ENCODE data around the gene CRABP2. TPM values are rescaled to one million over a fixed set of nuclear protein-coding genes. Genes with fewer than 3 reads are reported as not detected.
A peak's percentile ranks its signal among the peaks of the same experiment; 100 is the strongest.

CRABP2 gene
- total and polyA plus RNA-seq, 11 donors: 0.46 to 11.4 (median 1.4) TPM; not detected in 3

DNA sequence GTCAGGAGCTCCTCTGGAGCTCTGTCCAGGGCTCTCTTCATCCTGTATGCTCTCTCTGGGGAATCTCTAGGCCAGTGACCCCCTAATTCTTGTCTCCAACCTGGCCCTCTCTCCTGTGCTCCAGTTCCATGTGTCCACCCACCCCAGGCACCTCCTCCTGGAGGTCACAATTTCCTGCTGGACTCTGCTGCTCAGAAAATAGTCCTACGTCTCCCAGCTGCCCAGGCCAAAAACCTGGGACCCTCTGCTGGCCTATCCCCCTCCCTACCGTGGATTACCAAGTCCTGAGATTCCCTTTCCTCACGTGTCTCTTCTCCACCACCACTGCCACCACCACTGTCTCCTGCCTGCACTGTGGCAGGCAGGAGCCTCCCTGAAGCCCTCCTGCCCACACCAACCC, 39.8 kb downstream of the CRABP2 start:
- peak overlapping the region in 1 of 12 donors; percentile 16 for H3K4me3 ChIP-seq
- no peak for ATAC-seq
- WGBS, 4 donors: 4 to 29% (median 11%) methylated on average over 3 of the region's 3 CpGs
- DNase-seq: no peak
- peaks cover 0 to 6% (median 0%) of the 10 kb centered on the region in 9 donors for H3K36me3 ChIP-seq
- peak overlapping the region; percentile 53 to 99 (median 96) for H3K27ac ChIP-seq
- TF ChIP-seq, protein P1, sequence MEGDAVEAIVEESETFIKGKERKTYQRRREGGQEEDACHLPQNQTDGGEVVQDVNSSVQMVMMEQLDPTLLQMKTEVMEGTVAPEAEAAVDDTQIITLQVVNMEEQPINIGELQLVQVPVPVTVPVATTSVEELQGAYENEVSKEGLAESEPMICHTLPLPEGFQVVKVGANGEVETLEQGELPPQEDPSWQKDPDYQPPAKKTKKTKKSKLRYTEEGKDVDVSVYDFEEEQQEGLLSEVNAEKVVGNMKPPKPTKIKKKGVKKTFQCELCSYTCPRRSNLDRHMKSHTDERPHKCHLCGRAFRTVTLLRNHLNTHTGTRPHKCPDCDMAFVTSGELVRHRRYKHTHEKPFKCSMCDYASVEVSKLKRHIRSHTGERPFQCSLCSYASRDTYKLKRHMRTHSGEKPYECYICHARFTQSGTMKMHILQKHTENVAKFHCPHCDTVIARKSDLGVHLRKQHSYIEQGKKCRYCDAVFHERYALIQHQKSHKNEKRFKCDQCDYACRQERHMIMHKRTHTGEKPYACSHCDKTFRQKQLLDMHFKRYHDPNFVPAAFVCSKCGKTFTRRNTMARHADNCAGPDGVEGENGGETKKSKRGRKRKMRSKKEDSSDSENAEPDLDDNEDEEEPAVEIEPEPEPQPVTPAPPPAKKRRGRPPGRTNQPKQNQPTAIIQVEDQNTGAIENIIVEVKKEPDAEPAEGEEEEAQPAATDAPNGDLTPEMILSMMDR (IDR thresholded peaks at IDR 0.05): no peak
- no peak for TF ChIP-seq POLR2A (IDR thresholded peaks at IDR 0.05)
- H3K4me1 ChIP-seq: peaks cover 60 to 100% (median 97%) of the 10 kb centered on the region in 12 donors
- no peaks in the 10 kb centered on the region for H3K9me3 ChIP-seq
- no peaks in the 10 kb centered on the region for H3K27me3 ChIP-seq
- intact Hi-C loops (cut with DNase I): loop anchor here in 5 of 10 donors (1.0 to 10.0 kb wide), 4 partner anchors 10 to 551 kb away; partner anchors contain the start of genes MEF2D (in 3 of the 5) and LMNA (in 1 of the 5)

GRCh38 chr1:156664767-156665411, 40.5 kb downstream of the CRABP2 start:
- no peaks in the 10 kb centered on the region for H3K9me3 ChIP-seq
- peaks cover 56 to 99% (median 95%) of the 10 kb centered on the region in 12 donors for H3K4me1 ChIP-seq
- H3K4me3 ChIP-seq: peak overlapping the region in 4 of 12 donors; percentile 3 to 37 (median 20)
- ATAC-seq (peak; percentile 51 to 68 (median 56)), DNase-seq (peak; percentile 82 to 91 (median 88))
- H3K27ac ChIP-seq: peak overlapping the region; percentile 53 to 99 (median 96)
- no peaks in the 10 kb centered on the region for H3K27me3 ChIP-seq
- TF ChIP-seq POLR2A (IDR thresholded peaks at IDR 0.05): peak in 1 of 2 donors; percentile 41
- TF ChIP-seq, protein P1 (IDR thresholded peaks at IDR 0.05): no peak
- H3K36me3 ChIP-seq: no peaks in the 10 kb centered on the region
- intact Hi-C loops (cut with DNase I): loop anchor here in 5 of 10 donors (1.0 to 10.0 kb wide), 5 partner anchors 10 to 550 kb away; partner anchors contain the start of genes MEF2D (in 4 of the 5) and LMNA (in 1 of the 5)
- WGBS, 4 donors: 7 to 11% (median 9%) methylated on average over 11 to 16 of the region's 16 CpGs

GRCh38 chr1:156664046-156664766, 41.2 kb downstream of the CRABP2 start:
- Histone ChIP-seq H3K9me3 (no peaks in the 10 kb centered on the region), H3K4me1 (peaks cover 53 to 99% (median 95%) of the 10 kb centered on the region in 12 donors), H3K27ac (peak overlapping the region; percentile 53 to 99 (median 96)), H3K36me3 (no peaks in the 10 kb centered on the region), H3K27me3 (no peaks in the 10 kb centered on the region), H3K4me3 (peak overlapping the region in 3 of 12 donors; percentile 17 to 37 (median 24))
- peak in 1 of 5 donors; percentile 56 for DNase-seq
- TF ChIP-seq POLR2A (IDR thresholded peaks at IDR 0.05): no peak
- TF ChIP-seq, protein P1 (IDR thresholded peaks at IDR 0.05): no peak
- intact Hi-C loops (cut with DNase I): loop anchor here in 4 of 10 donors (5.0 to 10.0 kb wide), 4 partner anchors 159 to 549 kb away; partner anchors contain the start of genes MEF2D (in 3 of the 4) and LMNA (in 1 of the 4)
- 22 to 37% (median 25%) methylated on average over 5 of the region's 5 CpGs for WGBS, 4 donors
- ATAC-seq: no peak

Measured in heart left ventricle (tissue), 16 donors.